LHCN-M2 (cell line): Measurements from ENCODE around the gene HEBP2. TPM values are rescaled to one million over a fixed set of nuclear protein-coding genes. Genes with fewer than 3 reads are reported as not detected.

Experiments
- DNase-seq: peaks from one replicate; pipeline ENCODE4 v3.0.0-alpha.2; 2012; ENCODE audit warnings: low read depth
- total RNA-seq: library from RNA; depleted of rRNA; stranded (reverse); fragments of >200 nt; gene quantifications from 2 replicates; pipeline ENCODE4 v1.2.3, GENCODE V29; 2014; rRNA removed

The HEBP2 gene
- total RNA-seq, 1 experiment from 2014 or later: 24.8 TPM

DNA sequence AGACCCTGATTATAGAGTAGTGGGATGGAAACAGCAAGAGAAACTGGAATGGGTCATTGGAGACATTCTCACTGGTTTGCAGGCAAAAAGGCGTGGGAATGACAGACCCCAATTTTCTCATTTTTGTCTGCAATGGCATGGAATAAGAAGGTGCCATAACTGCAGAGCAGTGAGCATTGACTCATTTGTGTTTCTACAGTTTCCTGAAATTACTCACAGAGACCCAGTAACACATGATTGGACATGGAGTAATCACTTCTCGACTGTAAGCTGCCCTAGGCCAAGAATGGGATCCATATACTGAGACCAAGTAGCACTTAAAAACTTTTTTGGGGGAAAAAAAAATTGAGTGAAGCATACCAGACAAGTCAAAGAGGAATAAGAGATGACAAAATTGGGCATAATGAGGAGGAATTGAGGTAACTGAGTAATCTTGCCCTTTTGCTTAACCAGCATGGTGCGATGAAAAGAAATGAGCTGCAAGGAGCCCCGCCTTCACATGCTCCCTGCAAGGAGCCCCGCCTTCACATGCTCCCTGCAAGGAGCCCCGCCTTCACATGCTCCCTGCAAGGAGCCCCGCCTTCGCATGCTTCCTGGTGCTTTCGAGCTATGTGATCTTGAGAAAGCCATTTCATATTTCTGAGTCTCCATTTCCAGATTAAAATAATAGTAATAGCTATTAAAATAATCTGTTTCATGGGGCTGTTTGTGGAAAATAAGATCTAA, 51.1 kb downstream of the HEBP2 start:
- DNase-seq: peak; percentile 20

DNA sequence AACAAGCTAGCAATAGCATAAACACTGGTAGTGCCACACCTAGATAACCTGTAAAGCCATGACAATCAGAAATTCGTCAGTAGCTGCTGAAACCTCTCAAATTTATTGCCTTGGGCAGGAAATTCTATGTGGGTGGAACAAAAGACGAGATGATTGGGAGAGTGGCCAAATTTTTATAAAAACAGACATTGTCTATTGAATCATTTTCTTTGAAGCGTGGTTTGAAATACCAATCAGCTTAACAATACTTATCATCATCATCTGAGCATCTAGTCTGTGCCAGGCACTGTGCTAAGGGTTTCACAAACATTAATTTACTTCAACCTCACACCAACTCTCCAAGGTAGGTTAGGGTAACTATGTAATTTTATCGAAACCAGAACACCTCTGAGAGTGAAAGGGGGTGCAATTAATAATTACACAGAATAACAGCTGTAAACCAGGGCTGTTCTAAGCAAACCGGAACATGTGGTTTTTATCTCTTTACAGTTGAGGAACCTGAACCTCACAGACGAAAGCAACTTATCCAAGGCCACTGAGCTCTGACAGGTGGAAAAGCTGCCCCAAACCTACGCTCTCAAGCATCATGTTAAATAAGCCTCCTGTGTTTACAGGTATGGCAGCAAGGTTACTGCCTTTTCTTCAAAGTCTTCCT, 51.9 kb downstream of the HEBP2 start:
- peak; percentile 37 for DNase-seq

DNA sequence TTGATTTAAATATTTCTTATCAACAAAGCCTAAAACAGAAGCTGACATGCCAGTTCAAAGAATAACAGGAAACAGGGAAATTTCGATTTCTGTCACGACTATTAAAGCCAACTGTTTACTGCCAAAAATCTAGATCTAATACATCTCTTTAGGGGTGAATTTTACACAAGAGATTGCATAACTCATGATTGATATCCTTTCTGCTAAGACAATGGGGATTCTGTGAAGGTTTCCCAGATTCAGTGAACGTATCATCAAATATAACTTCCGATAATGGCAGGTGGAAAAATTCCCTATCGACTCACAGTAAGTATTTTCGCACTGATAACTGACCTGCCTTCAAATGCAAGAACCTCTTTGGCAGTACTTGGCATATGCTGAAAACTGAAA, 52.4 kb downstream of the HEBP2 start:
- DNase-seq: no peak

DNA sequence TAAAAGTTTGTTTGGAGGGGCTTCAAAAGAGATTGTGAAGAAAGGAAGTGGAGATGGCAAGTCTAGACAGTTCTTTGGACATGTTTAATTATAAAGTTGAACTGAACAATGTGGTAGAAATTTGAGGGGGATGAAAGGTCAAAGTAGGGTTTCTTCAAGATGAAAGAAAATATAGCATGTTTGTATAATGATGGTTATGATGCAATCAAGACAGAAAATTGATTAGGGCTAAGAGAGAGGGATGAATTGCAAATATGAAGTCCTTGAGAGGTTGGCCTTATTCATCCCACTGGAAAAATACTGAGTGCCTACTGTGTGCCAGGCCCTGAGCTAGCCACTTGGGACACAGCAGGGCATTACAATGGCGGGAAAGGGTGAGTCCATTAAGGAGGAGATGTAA, 57.6 kb downstream of the HEBP2 start:
- no peak for DNase-seq

DNA sequence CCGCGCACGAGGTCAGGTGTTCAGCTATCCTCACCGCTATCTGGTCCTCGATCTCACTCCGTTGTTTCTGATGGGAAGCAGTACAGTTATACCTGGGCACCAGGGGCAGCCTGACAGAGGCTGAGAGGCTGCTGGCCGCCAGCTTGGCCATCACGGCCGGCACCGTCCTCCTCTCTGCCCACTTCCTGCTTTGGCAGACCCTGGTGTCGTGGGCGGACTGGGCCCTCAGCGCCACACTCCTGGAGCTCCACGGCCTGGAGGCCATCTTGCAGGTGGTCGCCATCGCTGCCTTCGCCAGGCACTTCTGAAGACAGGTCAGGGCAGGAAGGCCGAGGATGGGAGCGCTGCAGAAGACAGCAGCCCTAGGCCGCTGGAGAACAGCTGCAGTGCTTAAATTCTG, 60.1 kb downstream of the HEBP2 start:
- no peak for DNase-seq

DNA sequence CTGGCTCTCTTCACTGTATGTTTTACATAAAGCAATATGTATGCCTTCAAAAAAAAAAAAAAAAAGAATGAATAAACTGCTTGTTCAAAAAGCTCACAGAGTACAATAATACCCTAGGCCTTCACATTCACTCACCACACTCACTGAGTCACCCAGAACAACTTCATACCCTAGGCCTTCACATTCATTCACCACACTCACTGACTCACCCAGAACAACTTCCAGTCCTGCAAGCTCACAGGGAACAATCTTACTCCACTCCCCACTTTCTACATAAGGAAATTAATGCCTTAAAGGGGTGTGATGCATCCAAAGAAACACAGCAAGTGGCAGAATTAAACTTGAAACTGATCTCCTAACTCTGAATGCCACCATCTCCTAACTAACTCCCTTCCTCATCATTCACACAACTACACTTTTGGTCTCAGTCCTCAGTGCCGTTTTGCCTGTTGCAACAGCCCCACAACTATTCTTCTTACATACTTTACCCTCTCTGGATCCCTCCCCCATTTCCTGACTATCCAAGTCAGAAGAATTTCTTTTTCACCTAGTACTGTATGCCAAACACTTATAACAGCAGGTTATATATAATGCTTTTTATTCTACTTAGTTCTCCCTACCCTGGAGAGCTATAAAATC, 61.1 kb downstream of the HEBP2 start:
- peak; percentile 97 for DNase-seq

DNA sequence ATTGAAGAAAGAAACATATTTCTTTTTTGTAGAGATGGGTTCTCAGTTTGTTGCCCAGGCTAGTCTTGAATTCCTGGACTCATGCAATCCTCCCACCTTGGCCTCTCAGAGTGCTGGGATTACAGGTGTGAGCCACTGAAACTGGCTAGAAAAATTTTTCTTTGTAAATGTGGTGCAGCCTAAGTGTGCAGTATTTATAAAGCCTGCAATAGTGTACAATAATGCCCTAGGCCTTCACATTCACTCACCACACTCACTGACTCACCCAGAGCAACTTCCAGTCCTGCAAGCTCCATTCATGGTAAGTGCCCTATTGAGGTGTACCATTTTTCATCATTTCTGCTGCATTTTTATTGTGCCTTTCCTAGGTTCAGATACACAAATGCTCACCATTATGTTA, 63.9 kb downstream of the HEBP2 start:
- no peak for DNase-seq

DNA sequence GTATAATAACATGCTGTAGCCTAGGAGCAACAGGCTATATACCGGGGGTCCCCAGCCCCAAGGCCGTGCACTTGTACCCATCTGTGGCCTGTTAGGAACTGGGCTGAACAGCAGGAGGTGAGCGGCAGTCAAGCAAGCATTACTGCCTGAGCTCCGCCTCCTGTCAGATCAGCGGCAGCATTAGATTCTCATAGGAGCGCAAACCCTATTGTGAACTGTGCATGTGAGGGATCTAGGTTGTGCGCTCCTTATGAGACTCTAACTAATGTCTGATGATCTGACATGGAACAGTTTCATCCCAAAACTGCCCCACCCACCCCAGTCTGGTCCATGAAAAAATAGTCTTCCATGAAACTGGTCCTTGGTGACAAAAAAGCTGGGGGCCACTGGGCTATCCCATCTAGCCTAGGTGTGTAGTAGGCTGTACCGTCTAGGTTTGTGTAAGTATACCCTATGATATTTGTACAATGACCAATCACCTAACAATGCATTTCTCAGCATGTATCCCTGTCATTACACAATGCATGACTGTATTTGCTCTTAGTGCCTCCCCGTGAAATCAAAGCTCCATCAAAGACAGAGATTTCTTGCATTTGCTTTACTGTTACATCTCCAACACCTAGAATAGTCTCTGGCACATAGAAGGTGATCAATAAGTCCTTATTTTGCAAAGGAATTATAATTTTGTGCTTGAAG, 64.4 kb downstream of the HEBP2 start:
- peak; percentile 47 for DNase-seq

Other genes with a start within 250 kb of the HEBP2 start
- under 0.01 and 0.06 TPM in 2 replicates for gene ARFGEF3, start 242.3 kb upstream of the HEBP2 start, total RNA-seq
- not detected in 2 replicates for gene PBOV1, start 185.7 kb upstream of the HEBP2 start, total RNA-seq
- gene SMIM28, start 26.3 kb upstream of the HEBP2 start, total RNA-seq: not detected in 2 replicates
- 12.4 and 21.4 TPM in 2 replicates for gene NHSL1, start 95.3 kb downstream of the HEBP2 start, total RNA-seq